NCI-H82 (cell line): ENCODE data around the gene BMP7.

Experiments used
- DNase-seq: peaks from one replicate; lab custom pipeline; 2025; lab: John Stamatoyannopoulos, UW

BMP7 gene

DNA sequence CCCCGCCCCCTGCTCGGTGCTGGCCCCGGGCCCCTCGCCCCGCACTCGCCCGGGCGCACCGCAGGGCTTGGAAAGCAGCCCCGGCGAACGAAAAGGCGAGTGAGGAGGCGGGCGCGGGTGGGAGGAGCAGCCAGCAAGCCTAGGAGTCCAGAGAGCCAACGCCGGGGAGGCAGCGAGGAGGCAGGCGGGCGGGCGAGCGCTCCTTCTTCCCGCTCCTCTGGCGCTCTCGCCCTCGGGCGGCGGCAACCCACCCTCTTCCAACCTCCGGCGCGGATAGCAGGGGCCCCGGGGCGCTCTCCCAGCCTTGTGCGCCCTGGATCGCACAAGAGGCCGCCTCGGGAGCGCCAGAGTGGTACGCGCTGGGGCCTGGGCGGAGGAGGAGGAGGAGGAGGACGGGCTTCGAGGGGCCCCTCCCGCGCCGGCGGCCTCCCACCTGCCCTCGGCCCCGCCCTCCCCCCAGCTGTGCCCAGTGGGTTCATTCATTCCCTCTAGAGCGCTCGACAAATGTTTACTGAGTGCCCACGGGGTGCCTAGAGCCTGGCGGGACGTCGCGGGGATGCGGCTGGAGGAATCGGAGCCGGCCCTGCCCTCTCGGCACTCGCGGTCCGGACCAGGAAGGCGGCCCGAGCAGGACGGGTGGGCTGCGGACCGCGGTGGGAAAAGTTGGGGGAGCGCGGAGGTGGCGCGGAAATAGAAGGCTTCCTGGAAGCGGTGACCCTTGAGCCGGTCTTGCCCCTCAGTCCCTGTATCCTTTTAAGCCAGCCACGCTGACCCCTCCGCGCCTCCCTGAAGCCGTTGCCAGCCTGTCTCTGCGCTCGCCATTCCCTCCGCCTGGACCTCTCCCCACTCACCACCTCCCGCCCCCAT, at the start of gene BMP7:
Gene BMP7, minus strand, starts transcription at position 351 of the 867 bp plus-strand sequence. CDS start 519 bp downstream, outside the sequence.
- peak; percentile 24 for DNase-seq

DNA sequence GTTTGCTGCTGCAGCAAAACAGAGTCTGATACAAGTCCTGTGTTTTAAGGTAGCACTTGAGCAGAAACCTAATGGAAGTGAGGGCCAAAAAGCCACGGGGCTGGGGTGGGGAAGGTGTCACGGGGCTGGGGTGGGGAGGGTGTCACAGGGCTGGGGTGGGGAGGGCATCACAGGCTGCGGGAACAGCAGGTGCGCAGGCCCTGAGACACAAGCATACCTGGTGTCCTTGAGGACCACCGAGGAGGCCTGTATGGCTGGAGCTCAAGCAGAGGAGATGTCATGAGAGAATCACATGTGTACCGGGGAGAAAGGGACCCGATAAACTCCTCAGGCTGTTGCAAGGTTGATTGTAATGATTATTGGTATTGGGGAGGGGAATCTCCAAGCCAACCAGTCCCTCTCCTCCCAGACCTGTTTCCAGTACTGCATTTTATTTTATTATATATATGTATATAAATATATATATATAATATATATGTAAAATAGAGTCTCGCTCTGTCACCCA, 49.6 kb upstream of the BMP7 start:
- DNase-seq = no peak

DNA sequence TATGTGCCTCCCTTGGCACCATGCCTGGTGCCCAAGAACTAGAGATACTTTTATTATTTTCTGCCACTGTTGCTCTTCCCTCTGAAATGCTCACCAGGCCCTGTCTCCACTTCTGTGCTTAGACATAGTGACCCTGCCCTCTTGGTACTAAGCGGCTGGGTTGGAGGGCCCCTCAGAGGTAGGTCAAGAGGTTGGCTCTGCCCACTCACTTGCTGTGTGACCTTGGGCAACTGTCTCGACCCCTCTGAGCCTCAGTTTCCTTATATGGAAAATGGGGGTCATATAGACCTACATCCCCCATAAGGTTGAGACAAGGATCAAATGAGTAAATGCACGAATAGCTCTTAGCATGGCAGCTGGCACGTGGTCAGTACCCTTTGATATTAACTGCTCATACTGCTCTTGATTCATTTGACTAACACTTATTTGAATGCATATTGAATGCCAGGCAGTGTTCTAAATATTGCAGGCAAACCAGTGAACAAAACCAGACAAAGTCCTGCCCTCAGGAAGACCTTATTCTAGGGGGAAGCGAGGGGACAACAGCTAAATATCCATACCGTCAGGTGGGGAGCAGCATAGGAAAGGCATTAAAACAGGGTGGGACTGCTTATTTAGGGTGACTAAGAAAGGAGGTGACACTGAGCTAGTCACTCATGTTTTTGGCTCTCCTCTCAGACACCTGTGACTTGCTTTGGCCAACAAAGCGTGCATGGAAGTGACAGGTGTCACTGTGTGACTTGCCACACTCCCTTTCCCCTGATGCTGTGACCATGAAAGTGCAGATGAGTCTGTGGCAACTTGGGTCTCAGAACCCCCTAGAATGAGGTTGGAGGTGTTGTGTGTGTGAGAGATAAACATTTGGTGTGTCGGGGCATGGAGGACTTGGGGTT, 48.9 kb upstream of the BMP7 start:
- no peak for DNase-seq

DNA sequence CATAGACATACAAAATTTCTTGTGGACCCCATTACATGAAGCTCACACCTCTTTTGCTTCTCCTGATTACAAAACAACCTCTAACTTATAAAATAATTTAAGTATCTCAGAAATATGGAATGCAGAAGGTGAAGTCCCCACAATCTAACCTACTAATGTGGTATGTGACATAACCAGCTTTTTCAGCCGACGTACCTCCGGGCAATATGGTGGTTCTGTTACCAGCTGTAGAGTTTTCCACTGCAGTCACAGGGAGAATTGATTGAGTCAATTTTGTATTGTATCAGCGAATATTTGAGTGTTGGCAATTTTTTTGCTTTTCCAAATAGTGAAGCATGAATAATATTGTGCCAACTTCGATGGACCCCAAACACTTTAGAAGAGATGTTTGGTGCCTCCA, 47.5 kb upstream of the BMP7 start:
- no peak for DNase-seq

DNA sequence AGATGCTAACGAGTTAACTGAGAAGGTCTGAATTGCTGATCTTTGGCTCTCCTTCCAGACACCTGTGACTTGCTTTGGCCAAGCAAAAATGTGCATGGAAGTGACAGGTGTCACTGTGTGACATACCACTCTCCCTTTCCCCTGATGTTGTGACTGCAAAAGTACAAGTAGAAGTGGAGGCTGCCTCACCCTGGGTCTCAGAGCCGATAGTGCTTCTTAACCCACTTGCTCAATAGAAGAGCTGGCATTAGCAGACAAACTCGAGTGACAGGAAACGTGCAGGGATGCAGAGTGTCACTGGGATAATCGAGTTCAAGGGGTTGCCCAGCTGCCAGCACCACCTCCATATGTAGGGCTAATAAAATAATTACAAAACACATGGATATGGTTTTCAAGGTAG, 46.8 kb upstream of the BMP7 start:
- no peak for DNase-seq

DNA sequence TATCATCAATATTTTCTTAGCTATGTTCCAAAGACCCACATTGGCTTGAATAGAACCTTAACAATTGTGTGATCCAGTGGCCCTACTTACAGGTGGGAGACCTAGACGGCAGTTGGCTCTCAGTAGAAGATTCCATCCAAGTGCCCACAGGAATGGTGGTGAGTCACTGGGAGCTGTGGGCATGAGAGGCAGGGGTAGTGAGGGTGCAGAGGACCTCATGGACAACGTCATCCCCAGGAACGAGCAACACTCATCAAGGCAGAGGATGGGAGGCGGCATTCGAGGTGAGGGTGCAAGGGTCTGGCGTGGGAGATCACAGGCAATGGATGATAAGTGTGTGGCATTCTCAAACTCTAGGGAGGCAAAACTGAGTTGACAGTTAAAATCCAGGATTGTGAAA, 45.7 kb upstream of the BMP7 start:
- DNase-seq = no peak

DNA sequence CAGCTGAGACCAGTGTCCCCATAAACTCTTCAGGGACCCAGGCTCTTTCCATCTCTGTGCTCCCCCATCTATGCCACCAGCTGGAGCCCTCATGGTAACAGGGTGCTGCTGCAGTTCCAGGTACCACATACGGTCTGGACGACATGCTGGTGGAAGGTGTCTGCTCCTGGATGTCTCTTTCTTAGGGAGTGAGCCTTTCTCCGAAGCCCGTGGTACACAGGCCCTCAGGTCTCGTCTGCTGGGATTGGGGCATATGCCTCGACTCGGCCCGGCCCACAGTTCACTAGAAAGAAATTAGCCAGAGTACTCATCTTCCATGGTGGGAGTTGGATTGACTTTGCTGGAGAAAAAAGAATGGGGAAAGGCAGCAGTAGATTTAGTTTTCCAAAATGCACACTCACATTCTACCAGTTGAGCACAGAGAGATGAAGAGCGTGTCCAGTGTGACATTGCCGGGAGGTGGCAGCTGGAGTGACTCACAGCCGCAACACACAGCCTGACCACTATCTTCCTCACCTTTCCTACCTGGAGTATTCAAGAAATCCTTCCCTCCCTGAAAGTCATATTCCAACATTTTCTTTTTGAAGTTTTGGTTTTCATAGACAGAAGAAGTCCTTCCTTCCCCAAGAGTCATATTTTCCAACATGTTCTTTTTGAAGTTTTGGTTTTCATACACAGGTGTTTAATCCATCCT, 44.5 kb upstream of the BMP7 start:
- DNase-seq = no peak

DNA sequence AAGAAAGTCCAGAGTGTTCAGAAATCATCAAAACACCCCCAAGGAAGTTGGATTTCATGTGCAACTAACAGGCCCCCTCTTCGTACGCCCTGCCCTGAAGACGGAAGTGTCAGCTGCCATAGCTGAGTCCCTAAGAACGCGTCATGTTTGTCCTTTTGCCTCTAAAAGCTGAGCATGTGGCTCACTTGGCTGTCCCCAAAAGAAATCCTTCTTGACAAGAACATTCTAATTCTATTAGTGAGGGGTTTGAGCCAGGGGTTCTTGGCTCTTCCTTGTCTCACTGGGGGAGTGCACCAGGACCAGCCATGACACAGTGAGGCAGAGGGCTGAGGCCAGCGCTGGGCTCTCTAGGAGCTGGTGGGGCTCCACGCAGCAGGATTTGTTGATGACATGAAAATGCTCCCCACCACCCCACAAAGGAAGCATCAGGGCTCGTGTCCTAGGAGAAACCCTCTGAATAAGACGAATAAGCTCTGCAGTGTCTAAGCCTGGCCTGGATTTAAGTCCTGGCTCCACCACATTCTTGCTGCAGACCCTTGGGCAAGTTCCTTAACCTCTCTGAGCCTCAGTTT, 43.2 kb upstream of the BMP7 start:
- no peak for DNase-seq

DNA sequence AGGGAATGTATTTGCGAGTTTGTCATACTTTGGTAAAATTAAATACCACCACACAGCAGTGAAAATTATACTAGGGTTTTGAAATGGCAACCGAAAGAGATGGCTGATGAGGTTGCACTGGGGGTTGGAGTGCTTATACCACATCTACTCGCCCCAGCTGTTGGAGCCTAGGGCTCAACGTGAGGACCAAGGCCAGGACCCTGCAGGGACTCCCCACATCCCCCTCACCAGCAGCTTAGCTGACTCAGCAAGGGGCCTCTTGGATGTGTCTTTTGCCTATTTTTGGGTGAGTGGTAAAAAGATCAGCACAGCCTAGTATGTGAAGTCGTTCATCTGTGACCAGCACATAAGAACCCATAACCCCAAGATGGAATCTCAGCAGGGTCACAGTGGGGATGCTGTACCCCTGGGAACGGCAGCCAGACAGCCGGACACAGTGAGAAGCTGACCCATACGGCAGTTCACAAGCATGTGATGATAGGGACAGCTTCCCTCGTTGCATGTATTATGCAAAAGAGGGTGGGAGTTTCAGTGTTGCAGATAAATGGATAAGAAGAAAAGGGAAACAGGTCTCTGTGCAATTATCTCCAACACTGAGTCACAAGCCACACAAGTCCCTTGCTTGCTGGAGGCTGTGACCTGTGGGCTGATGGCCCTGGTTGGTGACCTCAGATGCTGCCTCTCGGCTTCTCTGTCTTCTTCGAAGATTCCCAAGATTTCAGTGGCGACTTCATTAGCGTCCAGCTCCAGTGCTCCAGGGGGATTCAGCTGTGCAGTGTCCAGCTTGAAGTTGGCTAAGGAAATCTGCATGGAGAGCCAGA, 42.2 kb upstream of the BMP7 start:
- DNase-seq = no peak

DNA sequence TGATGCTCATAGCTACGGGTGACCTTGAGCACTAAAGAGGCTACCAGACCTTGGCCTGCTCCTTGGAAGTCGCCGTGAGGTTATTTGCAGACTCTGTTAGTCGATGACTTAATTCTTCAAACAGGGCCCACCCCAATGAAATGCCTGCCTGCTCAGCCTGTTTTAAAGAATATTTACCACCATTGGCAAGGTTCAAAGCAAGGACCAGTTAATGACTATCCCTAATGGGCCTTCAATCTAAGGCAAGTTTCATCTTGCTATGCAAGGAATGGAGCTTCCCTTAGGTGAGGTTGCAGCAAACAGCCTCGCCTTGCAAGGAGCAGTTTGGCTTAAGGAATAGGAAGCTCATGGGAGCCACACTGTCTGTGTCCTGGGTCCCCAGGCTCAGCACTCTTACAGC, 40.3 kb upstream of the BMP7 start:
- DNase-seq = no peak

DNA sequence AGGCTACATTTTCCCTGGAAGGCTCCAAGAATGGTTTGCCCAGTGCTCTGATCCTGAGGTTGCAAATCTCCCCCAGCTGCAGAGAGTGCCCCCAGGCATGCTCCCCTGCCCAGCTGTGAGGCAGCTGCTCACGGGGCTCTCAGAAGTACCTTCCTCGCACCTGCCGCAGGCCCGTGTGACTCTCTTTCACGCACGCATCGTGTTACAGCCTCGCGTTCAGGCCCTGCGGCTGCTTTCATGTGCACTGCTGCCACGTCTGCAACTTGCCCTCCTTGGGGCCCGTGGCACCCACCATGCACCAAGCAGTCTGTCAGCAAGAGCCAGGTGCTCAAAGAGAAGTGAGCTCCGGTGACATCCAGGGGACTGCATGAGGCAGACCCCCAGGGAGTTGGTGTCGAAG, 34.6 kb upstream of the BMP7 start:
- DNase-seq = no peak

DNA sequence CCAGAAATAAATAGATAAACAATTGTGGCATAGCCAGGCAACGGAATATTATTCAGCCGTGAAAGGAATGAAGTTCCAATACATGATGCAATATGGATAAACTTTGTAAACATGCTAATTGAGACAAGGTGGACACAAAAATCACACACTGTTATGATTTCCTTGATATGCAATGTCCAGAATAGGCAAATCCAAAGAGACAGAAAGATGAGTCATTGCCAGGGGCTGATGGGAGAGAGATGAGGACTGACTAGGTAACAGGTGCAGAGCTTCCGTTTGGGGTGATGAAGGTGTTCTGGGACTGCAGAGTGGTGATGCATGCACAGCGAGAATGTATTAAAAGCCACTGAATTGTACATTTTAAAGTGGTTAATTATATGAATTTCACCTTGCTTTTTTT, 32.0 kb upstream of the BMP7 start:
- no peak for DNase-seq

DNA sequence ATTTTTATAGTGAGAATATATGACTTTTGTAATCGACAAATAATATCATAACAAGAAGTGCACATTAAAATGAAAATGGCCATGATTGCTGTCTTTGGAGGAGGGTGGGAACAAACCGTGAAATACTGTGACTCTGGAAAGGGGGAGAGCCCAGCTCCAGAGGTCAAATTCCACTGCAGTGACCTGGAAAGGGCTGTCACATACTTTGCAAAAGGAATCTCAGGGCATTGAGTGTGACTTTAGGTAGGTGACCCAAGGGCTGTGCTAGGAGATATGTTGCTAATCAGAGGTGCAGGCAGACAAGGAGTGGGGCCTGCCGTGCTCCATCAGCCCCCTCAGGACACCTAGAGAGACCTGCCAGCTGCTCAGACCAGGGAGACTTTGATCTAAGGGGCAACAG, 28.1 kb upstream of the BMP7 start:
- DNase-seq = no peak

DNA sequence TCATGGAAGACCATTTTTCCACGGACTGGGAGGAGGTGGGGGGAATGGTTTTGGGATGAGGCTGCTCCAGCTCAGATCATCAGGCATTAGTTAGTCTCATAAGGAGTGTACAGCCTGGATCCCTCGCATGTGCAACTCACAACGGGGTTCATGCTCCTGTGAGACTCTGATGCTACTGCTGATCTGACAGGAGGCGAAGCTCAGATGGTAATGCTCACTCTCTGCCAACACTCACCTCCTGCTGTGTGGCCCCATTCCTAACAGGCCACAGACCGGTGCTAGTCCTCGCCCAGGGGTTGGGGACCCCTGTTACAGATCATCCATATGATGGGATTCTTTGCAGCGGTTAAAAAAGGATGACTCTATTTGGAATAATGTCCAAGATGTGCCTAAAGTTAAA, 27.6 kb upstream of the BMP7 start:
- DNase-seq = no peak

DNA sequence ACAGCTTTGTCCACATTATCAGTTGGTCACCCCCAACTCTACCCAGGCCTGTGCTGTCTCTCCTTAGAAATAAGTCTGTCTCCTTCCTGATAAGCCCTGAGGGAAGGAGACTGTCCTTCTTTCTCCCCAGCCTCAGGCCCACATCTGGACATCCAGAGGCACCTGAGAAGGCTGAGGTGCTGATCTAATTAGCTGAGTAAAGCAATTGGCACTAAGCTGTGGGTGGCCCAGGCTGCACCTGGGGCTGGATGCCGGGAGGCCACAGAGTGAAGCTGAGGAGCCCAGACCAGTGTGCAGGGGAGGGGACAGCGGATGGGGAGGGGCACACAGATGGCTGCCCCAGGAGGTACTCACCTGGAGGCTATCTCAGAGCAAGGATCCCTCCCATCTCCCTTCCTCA, 26.2 kb upstream of the BMP7 start:
- no peak for DNase-seq

DNA sequence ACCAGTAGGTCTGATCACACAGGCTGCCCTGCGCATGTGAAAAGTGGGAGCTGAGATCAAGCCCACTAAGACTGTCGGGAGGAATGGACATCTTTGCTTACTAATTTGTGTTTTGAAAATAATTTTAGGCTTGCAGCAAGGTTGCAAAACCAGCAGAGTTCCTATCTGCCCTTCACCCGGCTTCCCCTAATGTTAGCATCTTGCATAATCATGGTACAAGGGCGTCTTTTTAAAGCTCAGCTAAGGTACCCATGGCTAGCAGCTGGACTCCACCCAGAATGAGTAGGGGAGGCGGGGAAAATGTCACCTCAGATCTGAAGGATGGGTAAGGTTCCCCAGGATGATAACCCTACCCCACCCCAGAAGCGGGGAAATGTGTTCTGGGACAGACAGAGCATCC, 25.3 kb upstream of the BMP7 start:
- DNase-seq = no peak

DNA sequence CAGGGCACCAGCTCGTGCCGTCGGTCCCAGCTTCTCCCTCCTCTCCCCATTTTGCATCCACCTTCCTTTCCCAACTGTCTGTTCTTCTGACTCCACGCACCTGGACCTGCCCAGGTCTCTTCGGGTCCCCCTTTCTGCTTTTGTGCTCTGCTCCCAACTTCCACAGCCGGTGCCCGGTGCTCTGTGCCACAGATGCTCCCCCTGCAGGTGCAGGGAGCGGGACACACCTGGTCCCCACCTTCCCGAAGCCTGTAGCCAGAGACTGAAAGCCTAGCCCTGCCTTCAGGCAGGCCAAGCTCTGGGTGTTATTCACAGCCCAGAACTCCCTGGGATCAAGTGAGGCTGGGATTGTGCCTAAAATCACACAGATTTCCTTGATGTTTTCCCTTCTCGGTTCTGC, 24.6 kb upstream of the BMP7 start:
- DNase-seq = no peak

DNA sequence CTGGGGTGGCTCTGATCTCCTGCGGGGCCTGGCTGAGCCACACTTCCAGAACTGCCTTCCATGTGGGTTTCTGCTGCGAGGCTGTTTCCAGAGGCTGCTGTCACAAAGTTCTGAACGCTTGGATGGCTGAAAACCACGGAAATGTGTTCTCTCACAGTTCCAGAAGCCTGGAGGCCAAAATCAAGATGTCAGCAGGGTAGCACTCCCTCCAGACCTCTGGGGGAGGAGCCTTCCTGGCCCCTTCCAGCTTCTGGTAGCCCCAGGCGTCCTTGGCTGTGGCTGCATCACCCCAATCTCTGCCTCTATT, 23.7 kb upstream of the BMP7 start:
- no peak for DNase-seq

DNA sequence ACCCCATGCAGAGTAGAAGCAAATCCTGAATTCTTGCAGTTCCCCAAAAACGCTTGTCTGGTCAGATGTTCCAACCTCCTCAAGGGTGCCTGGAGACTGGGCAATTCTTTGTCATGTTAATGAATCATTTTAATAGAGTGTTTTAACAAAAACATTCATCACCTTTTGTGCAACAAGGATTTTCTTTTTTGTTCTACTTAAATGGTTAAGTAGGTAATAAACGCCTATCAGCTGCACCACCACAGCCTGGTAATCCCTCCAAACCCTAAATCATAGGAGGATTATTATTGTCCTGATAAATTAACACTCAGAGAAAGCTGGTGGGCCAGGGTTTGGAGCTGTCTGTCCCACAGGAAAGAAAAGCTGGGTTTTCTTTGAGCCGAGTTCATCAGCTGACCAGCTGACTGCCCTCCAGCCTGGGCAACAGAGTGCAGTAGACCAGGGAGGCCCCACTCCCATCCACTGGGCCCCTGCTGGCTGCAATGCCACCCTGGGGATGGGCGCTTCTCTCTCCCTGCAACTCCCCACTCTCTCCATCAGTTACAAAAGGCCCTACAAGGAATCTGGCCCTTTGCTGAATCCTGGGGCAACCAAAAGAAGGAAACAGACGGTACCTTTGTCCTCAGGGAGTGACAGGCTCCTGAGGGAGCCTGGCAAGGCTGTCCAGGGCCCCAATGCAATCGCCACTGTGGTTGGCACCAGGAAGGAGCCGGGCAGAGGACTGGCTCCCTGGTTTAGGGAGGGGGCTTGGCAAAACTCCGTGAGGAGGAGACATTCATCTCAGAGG, 23.1 kb upstream of the BMP7 start:
- peak; percentile 59 for DNase-seq

DNA sequence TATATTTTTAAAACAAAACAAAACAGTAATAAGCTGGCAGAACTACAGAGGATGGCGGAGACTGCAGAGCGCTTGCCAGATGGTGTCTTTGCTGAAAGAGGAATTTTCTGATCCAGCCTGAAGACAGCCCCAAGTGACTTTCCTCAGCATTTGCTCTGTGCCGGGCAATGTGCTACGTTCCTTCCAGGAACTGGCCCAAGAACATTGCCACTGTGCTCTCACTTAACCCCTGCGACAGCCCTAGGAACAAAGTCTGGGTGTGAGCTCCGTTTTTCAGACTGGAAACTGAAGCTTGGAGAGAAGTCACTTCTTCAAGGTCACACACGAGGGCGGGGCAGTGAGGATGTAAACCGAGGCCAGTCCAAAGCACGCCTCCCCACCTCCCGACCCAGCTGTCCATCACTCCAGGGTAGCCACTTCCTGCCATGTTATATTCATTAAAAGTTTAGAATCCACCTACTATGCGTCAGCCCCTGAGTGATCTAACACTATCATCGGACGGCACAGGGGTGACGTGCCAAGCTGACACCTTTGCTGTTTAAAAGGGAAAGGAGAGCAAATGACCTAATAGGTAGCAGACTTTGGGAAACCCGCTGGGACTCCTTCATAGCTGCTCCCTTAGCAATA, 22.3 kb upstream of the BMP7 start:
- no peak for DNase-seq
